GM23338 (cell line): ENCODE data around the gene TLX3. TPM values are rescaled to one million over a fixed set of nuclear protein-coding genes. Genes with fewer than 3 reads are reported as not detected.

Experiments used
- ATAC-seq: fragments of 200-7000 bp; cut with Tn5 transposase; 3 replicates; pipeline ENCODE4 v1.9.1; 2020
- DNase-seq: peaks from one replicate; pipeline ENCODE4 v3.0.0-alpha.2; 2015; ENCODE audit warnings: low spot score
- H2AFZ ChIP-seq: fragments of 200-600 bp; sonication (generic); 2 replicates; pipeline ENCODE4 v1.8.0; 2016; ENCODE audit warnings: antibody characterized with exemption, mild to moderate bottlenecking, moderate library complexity
- H3F3A ChIP-seq: fragments of 200-600 bp; sonication (generic); replicated peaks from 2 replicates; pipeline ENCODE4 v1.8.0; 2017; ENCODE audit warnings: antibody characterized with exemption, mixed run types, low read depth
- H3K27ac ChIP-seq: fragments of 200-600 bp; sonication (generic); 2 replicates; pipeline ENCODE4 v1.6.1; 2016; ENCODE audit warnings: low read depth
- H3K27me3 ChIP-seq: fragments of 200-600 bp; sonication (generic); 2 replicates; pipeline ENCODE4 v1.8.0; 2016; ENCODE audit warnings: mild to moderate bottlenecking, mixed run types, moderate library complexity; ENCODE audit not compliant: insufficient read depth
- H3K36me3 ChIP-seq: fragments of 200-600 bp; sonication (generic); 2 replicates; pipeline ENCODE4 v1.8.0; 2016; ENCODE audit warnings: mild to moderate bottlenecking; ENCODE audit not compliant: insufficient read depth
- H3K4me1 ChIP-seq: fragments of 200-600 bp; sonication (generic); 2 replicates; pipeline ENCODE4 v1.8.0; 2016; ENCODE audit warnings: mild to moderate bottlenecking, moderate library complexity; ENCODE audit not compliant: insufficient read depth
- H3K4me2 ChIP-seq: fragments of 200-600 bp; sonication (generic); 2 replicates; pipeline ENCODE4 v1.7.1; 2017; ENCODE audit warnings: mixed run types
- H3K4me3 ChIP-seq: fragments of 200-600 bp; sonication (generic); 2 replicates; pipeline ENCODE4 v1.6.1; 2016; ENCODE audit warnings: mixed run types
- H3K79me2 ChIP-seq: fragments of 200-600 bp; sonication (generic); replicated peaks from 2 replicates; pipeline ENCODE4 v1.8.0; 2017; ENCODE audit warnings: mild to moderate bottlenecking; ENCODE audit not compliant: insufficient read depth
- H3K9me2 ChIP-seq: fragments of 200-600 bp; sonication (generic); 2 replicates; pipeline ENCODE4 v1.8.0; 2017; ENCODE audit not compliant: insufficient read depth
- H4K20me1 ChIP-seq: fragments of 200-600 bp; sonication (generic); replicated peaks from 2 replicates; pipeline ENCODE4 v1.8.0; 2017; ENCODE audit warnings: mild to moderate bottlenecking; ENCODE audit not compliant: insufficient read depth
- H3K27ac Mint-ChIP-seq: 2 replicates; pipeline ENCODE4 v1.8.0; 2020; ENCODE audit warnings: inconsistent platforms, mild to moderate bottlenecking, moderate library complexity, mixed read lengths
- H3K27me3 Mint-ChIP-seq: 3 replicates; pipeline ENCODE4 v1.8.0; 2022; ENCODE audit warnings: low read depth, mild to moderate bottlenecking, moderate library complexity, mixed read lengths, inconsistent platforms; ENCODE audit not compliant: insufficient read depth, poor library complexity
- H3K36me3 Mint-ChIP-seq: 3 replicates; pipeline ENCODE4 v1.8.0; 2021; ENCODE audit warnings: low read depth, mild to moderate bottlenecking, inconsistent platforms, moderate library complexity, mixed read lengths
- H3K4me1 Mint-ChIP-seq: 3 replicates; pipeline ENCODE4 v1.8.0; 2020; ENCODE audit warnings: mild to moderate bottlenecking, inconsistent platforms, mixed read lengths
- H3K4me3 Mint-ChIP-seq: 3 replicates; pipeline ENCODE4 v1.8.0; 2021; ENCODE audit warnings: moderate library complexity, mild to moderate bottlenecking, inconsistent platforms, mixed read lengths
- H3K9me3 Mint-ChIP-seq: 3 replicates; pipeline ENCODE4 v1.8.0; 2020; ENCODE audit warnings: moderate library complexity, mild to moderate bottlenecking, inconsistent platforms, mixed read lengths
- STAT1 ChIP-seq: IDR thresholded peaks from one replicate; pipeline ENCODE4 v1.6.1; 2016; ENCODE audit warnings: antibody characterized with exemption; ENCODE audit not compliant: unreplicated experiment
- polyA plus RNA-seq: library from polyadenylated mRNA; unstranded; fragments of >200 nt; fragmentation: Nextera tagmentation; extraction: Ambion mirVana; gene quantifications from 2 replicates; pipeline ENCODE4 v1.2.1, GENCODE V29; 2016
- total RNA-seq: library from RNA; depleted of rRNA; stranded (reverse); fragments of >200 nt; shearing (Covaris generic); gene quantifications from 2 replicates; pipeline ENCODE4 v1.2.3, GENCODE V29; 2014
- TF ChIP-seq, protein P1 (sequence below): fragments of 250-450 bp; sonication (Bioruptor Pico); IDR thresholded peaks from 2 replicates; pipeline ENCODE4 v1.5.0; 2020; ENCODE audit warnings: mild to moderate bottlenecking, moderate library complexity
- TF ChIP-seq, protein P2 (sequence below), 2 experiments: fragments of 200-600 bp in 1 of 2; sonication (generic) in 1 of 2; conservative IDR thresholded peaks; 2 replicates each; pipeline versions ENCODE4 v1.5.1 to v1.6.1; 2016 to 2017; ENCODE audit warnings: antibody characterized with exemption in 2 of 2, low read depth in 2 of 2, mild to moderate bottlenecking in 2 of 2, moderate library complexity in 1 of 2

Gene TLX3
- total and polyA plus RNA-seq, 2 experiments from 2014 or later: 0.83 TPM; not detected in 1

GRCh38 chr5:171342362-171343111, 33.5 kb downstream of the TLX3 start:
- Mint-ChIP-seq H3K9me3 (no peaks in the 10 kb centered on the region; the same call in 2 of the 3 replicates), H3K27me3 (peaks cover 7% of the 10 kb centered on the region), H3K4me3 (no peak overlapping the region), H3K36me3 (no peaks in the 10 kb centered on the region), H3K4me1 (no peaks in the 10 kb centered on the region), H3K27ac (no peak overlapping the region)
- H3K27ac ChIP-seq: no peak overlapping the region
- H3K36me3 ChIP-seq: no peaks in the 10 kb centered on the region
- H4K20me1 ChIP-seq: no peaks in the 10 kb centered on the region
- no peak overlapping the region; the same call in 1 of the 2 replicates for H3K4me3 ChIP-seq
- H3K79me2 ChIP-seq: no peaks in the 10 kb centered on the region
- no peaks in the 10 kb centered on the region for H3F3A ChIP-seq
- H3K9me2 ChIP-seq: no peaks in the 10 kb centered on the region
- H3K4me1 ChIP-seq: no peaks in the 10 kb centered on the region
- TF ChIP-seq STAT1: no peak
- TF ChIP-seq, protein P1, sequence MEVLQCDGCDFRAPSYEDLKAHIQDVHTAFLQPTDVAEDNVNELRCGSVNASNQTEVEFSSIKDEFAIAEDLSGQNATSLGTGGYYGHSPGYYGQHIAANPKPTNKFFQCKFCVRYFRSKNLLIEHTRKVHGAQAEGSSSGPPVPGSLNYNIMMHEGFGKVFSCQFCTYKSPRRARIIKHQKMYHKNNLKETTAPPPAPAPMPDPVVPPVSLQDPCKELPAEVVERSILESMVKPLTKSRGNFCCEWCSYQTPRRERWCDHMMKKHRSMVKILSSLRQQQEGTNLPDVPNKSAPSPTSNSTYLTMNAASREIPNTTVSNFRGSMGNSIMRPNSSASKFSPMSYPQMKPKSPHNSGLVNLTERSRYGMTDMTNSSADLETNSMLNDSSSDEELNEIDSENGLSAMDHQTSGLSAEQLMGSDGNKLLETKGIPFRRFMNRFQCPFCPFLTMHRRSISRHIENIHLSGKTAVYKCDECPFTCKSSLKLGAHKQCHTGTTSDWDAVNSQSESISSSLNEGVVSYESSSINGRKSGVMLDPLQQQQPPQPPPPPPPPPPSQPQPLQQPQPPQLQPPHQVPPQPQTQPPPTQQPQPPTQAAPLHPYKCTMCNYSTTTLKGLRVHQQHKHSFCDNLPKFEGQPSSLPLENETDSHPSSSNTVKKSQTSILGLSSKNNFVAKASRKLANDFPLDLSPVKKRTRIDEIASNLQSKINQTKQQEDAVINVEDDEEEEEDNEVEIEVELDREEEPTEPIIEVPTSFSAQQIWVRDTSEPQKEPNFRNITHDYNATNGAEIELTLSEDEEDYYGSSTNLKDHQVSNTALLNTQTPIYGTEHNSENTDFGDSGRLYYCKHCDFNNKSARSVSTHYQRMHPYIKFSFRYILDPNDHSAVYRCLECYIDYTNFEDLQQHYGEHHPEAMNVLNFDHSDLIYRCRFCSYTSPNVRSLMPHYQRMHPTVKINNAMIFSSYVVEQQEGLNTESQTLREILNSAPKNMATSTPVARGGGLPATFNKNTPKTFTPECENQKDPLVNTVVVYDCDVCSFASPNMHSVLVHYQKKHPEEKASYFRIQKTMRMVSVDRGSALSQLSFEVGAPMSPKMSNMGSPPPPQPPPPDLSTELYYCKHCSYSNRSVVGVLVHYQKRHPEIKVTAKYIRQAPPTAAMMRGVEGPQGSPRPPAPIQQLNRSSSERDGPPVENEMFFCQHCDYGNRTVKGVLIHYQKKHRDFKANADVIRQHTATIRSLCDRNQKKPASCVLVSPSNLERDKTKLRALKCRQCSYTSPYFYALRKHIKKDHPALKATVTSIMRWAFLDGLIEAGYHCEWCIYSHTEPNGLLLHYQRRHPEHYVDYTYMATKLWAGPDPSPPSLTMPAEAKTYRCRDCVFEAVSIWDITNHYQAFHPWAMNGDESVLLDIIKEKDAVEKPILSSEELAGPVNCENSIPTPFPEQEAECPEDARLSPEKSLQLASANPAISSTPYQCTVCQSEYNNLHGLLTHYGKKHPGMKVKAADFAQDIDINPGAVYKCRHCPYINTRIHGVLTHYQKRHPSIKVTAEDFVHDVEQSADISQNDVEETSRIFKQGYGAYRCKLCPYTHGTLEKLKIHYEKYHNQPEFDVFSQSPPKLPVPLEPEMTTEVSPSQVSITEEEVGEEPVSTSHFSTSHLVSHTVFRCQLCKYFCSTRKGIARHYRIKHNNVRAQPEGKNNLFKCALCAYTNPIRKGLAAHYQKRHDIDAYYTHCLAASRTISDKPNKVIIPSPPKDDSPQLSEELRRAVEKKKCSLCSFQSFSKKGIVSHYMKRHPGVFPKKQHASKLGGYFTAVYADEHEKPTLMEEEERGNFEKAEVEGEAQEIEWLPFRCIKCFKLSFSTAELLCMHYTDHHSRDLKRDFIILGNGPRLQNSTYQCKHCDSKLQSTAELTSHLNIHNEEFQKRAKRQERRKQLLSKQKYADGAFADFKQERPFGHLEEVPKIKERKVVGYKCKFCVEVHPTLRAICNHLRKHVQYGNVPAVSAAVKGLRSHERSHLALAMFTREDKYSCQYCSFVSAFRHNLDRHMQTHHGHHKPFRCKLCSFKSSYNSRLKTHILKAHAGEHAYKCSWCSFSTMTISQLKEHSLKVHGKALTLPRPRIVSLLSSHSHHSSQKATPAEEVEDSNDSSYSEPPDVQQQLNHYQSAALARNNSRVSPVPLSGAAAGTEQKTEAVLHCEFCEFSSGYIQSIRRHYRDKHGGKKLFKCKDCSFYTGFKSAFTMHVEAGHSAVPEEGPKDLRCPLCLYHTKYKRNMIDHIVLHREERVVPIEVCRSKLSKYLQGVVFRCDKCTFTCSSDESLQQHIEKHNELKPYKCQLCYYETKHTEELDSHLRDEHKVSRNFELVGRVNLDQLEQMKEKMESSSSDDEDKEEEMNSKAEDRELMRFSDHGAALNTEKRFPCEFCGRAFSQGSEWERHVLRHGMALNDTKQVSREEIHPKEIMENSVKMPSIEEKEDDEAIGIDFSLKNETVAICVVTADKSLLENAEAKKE (CRISPR knock-in tag): no peak
- TF ChIP-seq, protein P2, sequence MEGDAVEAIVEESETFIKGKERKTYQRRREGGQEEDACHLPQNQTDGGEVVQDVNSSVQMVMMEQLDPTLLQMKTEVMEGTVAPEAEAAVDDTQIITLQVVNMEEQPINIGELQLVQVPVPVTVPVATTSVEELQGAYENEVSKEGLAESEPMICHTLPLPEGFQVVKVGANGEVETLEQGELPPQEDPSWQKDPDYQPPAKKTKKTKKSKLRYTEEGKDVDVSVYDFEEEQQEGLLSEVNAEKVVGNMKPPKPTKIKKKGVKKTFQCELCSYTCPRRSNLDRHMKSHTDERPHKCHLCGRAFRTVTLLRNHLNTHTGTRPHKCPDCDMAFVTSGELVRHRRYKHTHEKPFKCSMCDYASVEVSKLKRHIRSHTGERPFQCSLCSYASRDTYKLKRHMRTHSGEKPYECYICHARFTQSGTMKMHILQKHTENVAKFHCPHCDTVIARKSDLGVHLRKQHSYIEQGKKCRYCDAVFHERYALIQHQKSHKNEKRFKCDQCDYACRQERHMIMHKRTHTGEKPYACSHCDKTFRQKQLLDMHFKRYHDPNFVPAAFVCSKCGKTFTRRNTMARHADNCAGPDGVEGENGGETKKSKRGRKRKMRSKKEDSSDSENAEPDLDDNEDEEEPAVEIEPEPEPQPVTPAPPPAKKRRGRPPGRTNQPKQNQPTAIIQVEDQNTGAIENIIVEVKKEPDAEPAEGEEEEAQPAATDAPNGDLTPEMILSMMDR (conservative IDR thresholded peaks at IDR 0.05; ENCODE audit: low read depth in 2 of 2): peak; percentile 88 to 90
- H2AFZ ChIP-seq: peak overlapping the region; percentile 54; the same call in 1 of the 2 replicates
- peak; percentile 98 for ATAC-seq
- H3K4me2 ChIP-seq: no peak overlapping the region
- DNase-seq: peak; percentile 88
- H3K27me3 ChIP-seq: peaks cover 9% of the 10 kb centered on the region; the same call in 1 of the 2 replicates
